GM19463 (cell line): Measurements from ENCODE around the gene CLSTN2.

Experiments
- ATAC-seq: cut with Tn5 transposase; IDR thresholded peaks from one replicate; pipeline ENCODE4 v1.9.1; 2021; ENCODE audit warnings: mild to moderate bottlenecking, moderate library complexity; ENCODE audit not compliant: unreplicated experiment

Gene CLSTN2

DNA sequence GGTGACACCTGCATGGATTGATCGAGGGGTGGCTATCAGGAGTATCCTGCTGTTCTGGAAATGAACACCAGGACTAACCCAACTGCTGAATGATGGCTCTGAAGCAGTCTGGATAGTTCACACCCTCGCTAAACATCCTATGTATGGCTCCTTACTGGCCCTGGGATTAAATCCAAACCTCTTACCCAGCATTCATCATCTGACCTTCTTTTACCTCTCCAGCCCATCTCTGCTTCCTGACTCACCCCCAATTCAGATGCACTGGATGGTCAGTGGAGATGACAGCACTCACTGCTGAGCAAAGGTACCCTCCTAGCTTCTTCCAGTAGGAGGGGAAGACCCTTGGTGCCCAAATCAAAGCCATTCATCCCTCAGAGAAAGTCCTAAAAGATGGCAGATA, 507.6 kb downstream of the CLSTN2 start:
- ATAC-seq, result no peak

DNA sequence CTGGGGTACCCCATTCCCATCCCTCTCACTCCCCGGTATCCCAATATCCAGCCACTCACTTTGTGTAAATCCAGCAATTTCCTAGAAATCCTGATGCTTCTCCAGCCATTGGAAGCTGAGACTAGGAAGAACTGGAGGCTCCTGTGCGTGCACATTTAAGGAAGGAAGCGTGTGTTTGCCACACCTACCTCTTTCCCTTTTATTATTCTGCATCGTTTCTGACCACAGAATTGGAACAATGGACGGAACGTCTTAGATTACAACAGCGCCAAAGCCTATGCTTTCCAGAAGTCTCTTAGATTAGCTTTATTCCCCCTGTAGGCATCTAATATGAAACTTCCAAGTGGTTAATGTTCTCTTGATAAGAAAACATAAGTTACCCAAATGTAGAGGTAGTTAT, 508.1 kb downstream of the CLSTN2 start:
- no peak for ATAC-seq

DNA sequence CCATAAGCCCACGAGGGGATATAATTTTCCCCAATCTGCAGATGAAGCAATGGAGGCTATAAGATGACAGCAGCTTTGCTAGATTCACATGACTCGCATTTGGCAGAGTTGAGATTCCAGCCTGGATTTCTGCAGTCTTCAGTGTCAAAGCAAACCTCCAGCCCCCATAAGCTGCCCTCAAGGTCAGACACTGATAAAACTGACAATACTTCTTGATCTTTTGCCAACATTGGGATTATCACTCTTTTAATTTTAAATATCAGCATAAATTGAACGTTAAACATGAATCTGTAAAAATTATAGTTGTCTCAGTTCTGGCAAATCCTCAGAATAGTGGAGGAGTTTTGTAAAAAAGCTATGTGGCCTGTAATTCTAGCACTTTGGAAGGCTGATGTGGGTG, 508.8 kb downstream of the CLSTN2 start:
- ATAC-seq, result no peak

DNA sequence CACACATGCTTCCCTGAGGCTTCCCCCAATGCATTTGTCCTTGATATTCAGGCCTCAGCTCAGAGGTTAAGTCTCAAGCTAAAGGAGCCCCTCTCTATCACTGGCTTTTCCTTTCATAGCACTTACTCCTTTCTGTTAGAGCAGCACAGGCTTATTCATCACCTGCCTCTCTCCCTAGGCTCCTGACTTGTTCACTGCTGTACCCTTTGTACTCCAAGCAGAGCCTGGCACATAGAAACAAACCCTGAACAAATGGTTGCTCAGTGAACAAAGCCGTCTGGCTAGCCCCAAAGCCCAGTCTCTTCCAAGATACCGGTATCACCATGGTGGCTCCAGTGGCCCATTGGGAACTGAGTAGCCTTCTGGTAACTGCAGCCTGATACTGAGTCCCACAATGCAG, 511.7 kb downstream of the CLSTN2 start:
- no peak for ATAC-seq

DNA sequence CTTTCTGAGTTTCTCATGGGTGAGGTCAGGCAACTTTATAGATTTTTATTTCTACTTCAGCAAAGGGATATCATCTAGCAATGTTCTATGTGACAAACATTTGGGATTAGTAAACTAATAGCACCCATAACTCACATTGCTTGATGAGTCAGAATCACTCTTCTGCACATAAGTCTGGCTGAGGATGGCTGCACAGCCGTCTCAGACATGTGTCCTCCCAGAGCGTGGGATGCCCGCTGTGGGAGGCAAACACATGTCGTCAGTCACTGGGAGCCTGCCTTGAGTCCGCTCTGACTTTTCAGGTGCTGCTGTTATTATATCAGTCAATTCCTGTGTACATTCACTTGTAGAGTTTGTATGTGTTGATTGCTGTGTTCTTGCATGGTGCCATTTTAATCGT, 512.2 kb downstream of the CLSTN2 start:
- ATAC-seq, result no peak

DNA sequence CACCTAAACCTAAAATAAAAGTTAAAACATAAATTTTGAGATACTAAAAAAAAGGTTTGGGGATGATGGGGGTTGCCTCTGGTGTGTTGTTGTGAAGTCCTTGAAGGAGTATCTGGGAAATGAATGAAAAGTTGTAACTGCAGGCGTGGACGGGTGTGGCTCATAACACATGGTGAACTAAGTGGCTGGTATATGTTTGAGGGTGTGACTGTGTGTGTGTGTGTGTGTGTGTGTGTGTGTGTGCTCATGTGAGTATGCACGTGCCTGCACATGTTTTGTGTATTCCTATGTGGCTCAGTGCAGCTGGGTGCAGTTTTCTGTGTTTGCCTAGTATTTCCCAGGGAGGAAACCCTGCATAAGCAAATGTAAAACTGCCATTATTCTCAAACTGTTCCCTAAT, 513.0 kb downstream of the CLSTN2 start:
- ATAC-seq, result no peak

DNA sequence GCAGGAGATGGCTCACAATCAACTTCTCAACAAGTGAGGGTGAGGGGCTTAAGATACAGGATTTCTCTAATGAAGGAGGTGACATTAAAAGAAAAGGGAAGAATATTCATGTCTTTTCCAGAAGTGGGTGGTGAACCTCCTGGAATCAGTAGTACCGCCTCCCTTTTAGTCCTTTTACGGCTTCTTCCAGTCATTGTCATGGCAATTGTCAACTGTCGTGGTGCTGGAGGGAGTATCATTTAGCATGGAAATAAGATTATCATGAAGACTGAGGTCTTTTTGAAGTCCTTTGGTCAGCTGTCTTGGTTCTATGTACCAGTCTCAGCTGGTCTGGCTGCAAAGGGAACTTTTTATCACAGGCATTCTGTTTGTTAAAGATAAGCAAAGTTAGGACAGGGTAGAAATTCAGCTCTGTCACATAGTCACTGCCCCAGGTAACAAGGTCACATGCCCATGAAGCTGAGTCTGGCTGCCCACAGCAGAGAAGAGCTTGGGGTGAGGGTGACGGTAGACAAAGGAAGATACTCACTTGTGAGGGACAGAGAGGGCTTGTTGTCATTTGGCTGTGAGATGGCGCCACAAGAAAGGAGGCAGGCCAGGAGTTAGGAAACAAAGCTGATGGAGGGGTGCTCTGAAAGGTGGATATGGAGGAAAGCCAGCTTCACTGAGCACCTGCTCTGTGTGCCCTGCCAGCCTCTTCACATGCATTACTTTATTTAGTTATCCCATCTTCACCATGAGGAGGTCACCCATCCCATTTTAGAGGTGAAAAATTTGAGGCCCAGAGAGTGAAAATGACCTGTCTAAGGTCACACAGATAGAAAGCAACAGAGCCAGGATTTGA, 514.6 kb downstream of the CLSTN2 start:
- ATAC-seq, result no peak

DNA sequence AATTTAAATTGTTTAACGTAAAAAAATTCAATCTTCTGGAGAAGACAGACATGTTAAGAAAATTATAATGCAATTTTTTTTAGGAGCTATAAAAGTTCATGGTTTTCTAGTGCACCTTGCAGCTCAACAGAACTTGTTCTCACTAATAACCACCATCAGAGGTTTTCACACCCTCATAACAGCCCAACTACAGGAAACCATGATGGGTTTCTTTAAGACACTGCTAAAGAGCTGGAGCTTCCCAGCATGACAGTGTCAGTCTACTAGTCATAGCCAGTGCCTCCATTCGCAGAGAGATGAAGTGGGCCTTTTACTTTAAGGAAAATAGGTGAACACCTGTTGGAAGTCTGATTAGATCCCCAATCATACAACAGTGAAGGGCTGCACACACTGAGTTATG, 518.8 kb downstream of the CLSTN2 start:
- ATAC-seq, result no peak

DNA sequence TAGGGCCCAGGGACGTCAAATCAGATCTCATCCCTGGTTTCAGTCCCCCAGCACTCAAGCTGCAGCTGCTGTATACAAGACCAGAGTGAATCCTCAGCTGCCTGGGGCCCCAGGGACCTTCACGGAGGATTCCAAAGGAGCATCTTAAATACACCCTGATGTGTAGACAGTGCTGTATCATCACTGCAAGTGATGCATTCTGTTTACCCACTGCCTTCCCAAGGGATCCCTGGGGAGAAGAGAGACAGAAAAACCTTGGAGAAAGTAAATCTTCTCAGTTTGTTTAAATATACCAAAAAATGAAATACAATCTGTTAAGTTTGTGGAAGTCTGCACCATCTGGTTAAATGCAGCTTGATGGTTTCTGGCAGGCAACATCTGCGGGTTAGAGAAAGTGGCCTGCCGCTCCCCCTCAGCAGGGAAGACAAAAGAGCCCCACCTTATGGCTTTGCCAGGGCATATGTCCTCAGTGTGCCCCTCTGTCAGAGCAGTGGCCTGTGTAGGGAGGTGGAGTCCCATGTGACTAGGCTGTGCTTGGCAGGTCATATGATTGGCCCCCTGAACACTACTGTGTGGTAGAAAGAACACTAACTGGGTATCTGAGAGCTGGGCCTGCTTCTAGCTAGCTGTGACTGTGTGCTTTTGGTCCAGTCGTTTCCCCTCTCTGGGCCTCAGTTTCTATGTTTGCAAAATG, 520.7 kb downstream of the CLSTN2 start:
- no peak for ATAC-seq

DNA sequence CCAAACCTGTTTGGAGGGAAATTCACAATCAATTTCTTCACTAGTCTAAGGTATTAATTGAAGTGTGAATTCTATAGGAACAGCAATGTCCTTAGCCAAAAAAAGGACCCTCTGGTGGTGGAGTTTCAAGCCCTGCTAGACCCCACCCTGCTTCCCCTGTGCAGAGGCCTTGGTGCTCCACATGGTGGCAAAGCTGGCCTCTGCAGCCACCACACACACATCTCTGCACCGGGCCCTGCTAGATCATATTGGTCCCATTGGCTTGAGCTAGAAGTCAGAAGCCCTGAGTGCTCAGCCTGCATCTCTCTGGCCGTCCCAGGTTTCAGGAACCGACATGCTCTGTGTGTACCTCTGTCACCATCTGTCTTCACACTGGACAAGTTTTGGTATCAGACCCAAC, 522.0 kb downstream of the CLSTN2 start:
- ATAC-seq, result no peak

DNA sequence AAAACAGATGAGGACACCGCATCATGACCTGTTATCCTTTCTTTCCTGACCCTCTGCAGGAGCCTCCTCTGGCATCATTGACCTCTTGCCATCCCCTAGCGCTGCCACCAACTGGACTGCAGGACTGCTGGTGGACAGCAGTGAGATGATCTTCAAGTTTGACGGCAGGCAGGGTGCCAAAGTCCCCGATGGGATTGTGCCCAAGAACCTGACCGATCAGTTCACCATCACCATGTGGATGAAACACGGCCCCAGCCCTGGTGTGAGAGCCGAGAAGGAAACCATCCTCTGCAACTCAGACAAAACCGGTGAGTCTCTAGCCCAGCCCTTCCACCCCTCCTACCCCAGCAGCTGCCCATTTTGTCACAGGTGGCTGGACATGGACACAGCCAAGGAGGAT, 524.5 kb downstream of the CLSTN2 start:
- ATAC-seq, result no peak

DNA sequence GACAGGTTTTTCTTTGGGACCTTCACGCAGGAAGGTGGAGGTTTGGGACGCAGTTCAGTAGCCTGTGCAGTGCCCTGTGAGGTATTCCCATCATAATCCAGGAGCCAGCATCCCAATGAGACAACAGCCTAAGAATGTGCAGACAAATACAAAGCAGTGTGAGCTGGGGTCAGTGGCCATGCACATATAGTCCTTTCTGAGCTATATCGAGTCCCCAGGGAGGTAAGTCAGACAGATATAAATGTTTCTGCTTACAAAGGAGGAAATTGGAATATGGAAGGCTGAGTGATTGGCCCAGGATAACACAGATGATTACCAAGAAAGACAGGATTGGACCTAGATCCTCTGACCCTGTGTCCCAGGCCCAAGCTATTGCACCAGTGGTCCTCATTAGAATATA, 526.3 kb downstream of the CLSTN2 start:
- no peak for ATAC-seq

DNA sequence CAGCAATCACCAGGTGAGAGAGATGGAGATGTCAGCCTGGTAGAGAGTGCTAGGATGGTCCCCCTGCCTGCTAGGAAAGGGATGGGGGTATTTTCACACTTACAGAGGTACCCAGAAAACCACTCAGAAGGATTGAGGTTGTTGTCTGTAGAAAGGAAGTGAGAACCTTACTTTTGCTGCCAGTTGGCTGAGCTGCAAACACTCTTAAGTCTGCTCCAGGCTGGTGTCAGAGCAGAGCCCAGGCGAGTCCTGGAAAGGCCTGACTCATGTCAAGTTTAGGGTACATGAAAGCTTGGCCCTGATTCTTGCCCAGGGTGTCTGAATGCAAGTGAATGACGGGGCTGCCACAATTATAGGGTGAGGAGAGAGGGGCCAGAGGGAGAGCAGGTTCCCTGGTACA, 528.4 kb downstream of the CLSTN2 start:
- ATAC-seq, result no peak

DNA sequence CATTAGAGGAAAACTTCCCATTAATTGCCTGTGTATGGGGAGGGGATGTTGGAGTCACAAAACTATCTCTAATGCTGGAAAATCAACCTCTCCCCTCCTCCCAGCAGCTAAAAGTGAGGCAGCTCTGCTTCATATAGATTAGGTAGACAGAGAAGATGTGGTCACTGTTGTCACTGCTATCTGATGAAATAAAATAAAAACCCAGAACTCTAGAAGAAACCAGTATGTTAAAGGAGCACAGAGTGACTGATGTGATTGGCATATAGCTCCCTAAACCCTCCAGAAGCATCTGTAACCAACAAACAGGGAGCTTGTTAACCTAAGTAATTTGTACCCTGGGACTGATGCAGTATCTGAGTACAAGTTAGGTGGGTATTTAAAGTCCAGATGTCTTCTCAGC, 531.0 kb downstream of the CLSTN2 start:
- no peak for ATAC-seq

DNA sequence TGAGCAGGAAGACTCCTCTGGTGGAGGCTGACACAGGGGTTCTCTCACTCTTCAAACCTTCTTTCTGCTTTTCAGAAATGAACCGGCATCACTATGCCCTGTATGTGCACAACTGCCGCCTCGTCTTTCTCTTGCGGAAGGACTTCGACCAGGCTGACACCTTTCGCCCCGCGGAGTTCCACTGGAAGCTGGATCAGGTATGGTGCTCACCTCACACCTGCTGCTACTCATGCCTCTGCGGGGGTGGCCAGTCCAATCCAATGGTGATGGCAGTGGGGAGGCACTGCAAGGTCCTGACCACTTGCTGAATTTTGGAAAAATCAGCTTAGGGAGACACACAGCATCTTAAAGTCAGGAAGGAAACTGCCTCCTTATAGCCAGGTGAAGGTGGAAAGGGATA, 531.5 kb downstream of the CLSTN2 start:
- ATAC-seq, result no peak

DNA sequence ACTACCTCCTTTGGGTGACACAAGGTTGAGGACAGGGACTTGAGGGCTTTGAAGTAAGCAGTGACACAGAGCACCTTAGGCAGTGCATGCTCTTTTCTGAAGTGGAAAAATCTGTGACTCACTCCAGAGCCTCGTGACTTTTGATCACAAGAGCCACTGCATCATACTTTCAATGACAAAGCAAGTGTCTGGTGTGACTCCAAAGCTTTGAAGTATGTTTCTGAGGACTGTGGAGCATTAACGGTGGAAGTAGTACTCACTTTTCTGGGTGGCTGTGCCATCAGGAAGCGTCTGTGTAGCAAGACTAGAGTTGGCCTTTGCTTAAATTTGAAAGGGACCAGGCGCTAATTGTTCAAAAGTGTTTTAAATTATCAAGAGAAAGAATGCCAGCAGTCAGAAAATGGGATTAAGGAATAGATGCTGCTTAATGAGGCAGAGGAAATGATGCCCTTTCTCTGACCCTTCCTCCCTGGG, 532.2 kb downstream of the CLSTN2 start:
- ATAC-seq, result peak; percentile 58

DNA sequence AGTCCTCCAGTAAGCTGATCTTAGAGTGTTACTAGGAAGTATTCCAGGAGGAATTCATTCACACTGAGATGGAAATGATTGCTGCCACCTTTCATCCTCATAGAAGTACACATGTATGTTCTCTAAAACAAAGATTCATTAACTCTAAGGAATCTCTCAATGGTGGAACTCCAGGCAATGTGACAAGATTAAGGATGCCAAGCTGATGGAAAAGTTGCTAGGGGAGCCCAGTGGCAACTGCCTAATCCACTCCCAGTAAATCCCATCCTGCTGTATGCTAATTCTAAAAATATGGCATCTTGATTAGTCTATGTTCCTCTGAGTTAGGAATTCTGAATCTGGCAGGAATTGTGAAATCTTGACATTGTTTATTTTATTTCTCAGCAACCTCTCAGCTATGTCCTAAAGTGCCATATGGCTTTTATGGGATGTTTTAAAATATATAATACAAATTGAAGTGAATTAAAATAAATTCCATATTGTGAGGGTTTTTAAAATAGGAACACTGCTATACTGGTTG, 532.9 kb downstream of the CLSTN2 start:
- ATAC-seq, result no peak

DNA sequence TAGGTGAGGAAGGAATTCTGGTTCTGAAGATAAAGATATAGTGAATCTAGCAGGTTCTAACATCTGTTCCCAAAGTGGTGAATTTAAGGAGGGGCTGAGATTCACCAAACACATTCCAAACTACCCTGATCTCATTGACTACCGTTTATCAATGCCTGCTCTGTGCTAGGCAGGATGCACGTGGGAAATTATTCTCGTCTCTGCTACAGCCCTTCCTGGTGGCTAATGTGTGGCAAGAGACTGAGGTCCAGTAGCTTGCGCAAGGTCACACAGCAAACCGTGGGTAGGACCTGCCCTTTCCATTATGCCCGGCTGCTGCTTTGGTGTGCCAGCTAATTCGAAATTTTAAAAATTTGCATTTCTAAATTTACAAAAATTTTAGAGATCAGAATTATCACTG, 533.4 kb downstream of the CLSTN2 start:
- no peak for ATAC-seq

DNA sequence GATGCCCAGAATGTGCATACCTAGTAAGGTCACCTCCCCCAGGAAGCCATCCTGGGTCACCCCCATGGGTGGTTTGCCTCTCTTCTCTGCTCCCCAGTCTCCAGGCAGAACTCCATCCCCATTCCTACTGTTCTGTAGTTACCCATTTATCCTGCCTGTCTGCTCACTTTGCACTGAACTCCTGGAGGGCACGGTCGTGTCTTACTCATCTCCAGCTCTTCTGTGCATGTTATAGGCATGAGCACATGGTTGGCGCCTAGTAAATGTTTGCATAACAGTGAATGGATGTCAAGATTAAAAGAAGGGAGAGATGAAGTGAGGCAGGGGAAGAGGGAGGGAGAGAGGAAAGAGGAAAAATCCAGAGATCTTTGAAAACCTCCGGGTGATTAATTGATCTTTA, 534.5 kb downstream of the CLSTN2 start:
- ATAC-seq, result no peak

DNA sequence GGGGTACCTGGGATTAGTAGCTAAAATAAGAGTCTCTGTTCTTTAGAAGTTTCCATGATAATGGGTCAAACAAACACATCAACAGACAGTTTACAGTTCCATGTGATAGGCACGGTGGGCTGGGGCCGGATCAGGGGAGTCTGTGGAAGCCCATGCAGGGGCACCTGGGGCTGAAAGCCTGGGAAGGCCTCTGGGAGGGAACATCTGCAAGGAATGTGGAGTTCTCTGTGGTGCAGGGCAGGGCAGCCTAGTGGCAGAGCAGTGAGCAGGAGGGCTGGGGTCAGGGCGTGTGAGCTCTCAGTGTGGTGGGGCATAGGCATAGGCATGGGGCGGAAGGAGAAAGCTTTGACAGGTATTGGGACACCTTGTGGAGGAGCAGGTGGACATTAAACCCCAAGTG, 535.2 kb downstream of the CLSTN2 start:
- no peak for ATAC-seq

DNA sequence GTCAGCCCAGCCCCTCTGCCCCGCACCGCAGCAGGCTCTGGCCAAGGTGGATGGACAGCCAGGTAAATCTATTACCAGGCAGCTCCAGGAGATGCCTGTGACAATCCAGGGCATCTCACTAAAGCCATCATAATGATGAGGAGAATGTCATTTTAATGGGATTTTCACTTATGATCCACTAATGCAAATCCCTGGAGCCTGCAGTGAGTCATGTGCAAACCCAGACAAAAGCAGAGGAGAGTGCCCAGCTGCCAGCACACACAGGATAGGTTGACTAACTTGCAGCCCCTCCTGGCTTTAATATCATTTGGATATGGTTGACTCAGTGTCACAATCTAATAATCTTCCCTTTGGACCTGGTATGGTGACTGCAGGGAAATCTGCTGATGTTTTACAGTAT, 536.0 kb downstream of the CLSTN2 start:
- ATAC-seq, result no peak

DNA sequence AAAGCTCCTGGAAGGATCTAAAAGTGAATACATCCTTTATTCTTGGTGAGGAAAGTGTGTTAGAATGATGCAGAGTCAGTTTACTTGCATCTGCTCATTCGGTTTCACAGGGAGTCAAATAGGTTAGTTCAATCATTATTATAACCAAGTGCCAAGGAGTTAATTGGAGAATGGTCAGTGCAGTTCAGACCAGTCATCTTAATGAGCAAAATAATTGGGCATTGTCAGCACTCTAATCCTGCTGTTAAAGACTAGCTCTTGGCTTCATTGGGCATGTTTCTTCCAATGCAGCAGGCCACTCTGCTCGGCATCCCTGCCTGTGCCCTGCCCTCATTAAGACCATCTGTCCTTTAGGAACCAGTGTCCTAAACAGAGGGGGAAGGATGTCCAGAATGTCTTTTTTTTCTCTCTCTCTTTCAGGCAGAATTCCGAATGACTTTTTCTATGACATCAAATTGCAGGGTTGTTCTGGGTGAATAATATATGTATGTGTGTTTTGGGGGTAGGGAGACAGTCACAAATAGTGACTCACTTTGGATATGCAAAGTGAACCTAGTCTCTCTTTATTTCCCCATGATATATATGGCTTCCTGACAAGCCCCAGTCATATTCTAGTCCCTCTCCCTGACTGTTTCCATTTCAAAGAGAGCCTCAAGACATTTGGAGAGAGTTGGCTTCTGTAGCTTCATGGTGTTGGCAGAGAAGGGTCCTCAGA, 537.5 kb downstream of the CLSTN2 start:
- ATAC-seq, result no peak
